Measurements from ENCODE around the gene DSCAM. TPM values are rescaled to one million over a fixed set of nuclear protein-coding genes. Genes with fewer than 3 reads are reported as not detected.

Gene DSCAM
- total and polyA plus RNA-seq, 10 donors: 0.02 to 2.7 (median 2.0) TPM

DNA sequence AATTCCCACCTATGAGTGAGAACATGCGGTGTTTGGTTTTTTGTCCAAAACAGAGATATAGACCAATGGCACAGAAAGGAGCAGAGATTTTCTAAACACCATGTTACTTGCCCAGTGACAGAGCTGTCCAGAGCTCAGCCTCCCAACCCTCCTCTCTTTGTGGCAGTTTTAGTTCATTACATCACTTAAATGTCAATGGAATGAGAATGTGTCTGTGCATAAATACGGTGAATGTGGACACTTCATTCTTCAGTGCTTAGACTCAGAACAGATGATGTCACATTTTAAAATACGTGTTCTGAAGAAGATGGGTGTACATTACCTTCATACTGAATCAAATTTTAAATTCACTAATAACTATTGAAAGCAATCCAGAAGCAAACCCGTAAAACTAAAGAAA is 374.9 kb downstream of the DSCAM start:
- WGBS, 5 donors: 56 to 71% (median 66%) methylated on average over 4 of the region's 4 CpGs
- H3K27ac ChIP-seq: no peak overlapping the region
- no peaks in the 10 kb centered on the region for H3K36me3 ChIP-seq
- TF ChIP-seq, protein P1, sequence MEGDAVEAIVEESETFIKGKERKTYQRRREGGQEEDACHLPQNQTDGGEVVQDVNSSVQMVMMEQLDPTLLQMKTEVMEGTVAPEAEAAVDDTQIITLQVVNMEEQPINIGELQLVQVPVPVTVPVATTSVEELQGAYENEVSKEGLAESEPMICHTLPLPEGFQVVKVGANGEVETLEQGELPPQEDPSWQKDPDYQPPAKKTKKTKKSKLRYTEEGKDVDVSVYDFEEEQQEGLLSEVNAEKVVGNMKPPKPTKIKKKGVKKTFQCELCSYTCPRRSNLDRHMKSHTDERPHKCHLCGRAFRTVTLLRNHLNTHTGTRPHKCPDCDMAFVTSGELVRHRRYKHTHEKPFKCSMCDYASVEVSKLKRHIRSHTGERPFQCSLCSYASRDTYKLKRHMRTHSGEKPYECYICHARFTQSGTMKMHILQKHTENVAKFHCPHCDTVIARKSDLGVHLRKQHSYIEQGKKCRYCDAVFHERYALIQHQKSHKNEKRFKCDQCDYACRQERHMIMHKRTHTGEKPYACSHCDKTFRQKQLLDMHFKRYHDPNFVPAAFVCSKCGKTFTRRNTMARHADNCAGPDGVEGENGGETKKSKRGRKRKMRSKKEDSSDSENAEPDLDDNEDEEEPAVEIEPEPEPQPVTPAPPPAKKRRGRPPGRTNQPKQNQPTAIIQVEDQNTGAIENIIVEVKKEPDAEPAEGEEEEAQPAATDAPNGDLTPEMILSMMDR (IDR thresholded peaks at IDR 0.05 in 8 of 11, conservative IDR thresholded peaks at IDR 0.05 in 3 of 11): no peak
- no peak for TF ChIP-seq POLR2A (IDR thresholded peaks at IDR 0.05)
- TF ChIP-seq POLR2AphosphoS5 (IDR thresholded peaks at IDR 0.05): no peak
- H3K4me1 ChIP-seq: no peaks in the 10 kb centered on the region
- intact Hi-C loops (cut with DNase I; ENCODE audit: low total_unique reads): no loop called here
- peaks cover 0 to 3% (median 0%) of the 10 kb centered on the region in 7 donors for H3K27me3 ChIP-seq (replicated peaks in 1 of 7)
- H3K9me3 ChIP-seq: no peaks in the 10 kb centered on the region
- H3K4me3 ChIP-seq: no peak overlapping the region
- no peak for DNase-seq

GRCh38 chr21:40471103-40471502 is 375.9 kb downstream of the DSCAM start:
- no peak for DNase-seq
- 11 to 32% (median 12%) methylated on average over 2 of the region's 2 CpGs for WGBS, 5 donors

GRCh38 chr21:40466893-40467483 is 380.0 kb downstream of the DSCAM start:
- Histone ChIP-seq H3K4me1 (no peaks in the 10 kb centered on the region), H3K9me3 (no peaks in the 10 kb centered on the region), H3K4me3 (no peak overlapping the region), H3K27me3 (replicated peaks in 1 of 7) (peaks cover 0 to 3% (median 0%) of the 10 kb centered on the region in 7 donors), H3K27ac (no peak overlapping the region), H3K36me3 (no peaks in the 10 kb centered on the region)
- intact Hi-C loops (cut with DNase I; ENCODE audit: low total_unique reads): no loop called here
- no peak for DNase-seq
- 78 to 97% (median 92%) methylated on average over 1 of the region's 1 CpG for WGBS, 5 donors
- TF ChIP-seq, protein P1 (IDR thresholded peaks at IDR 0.05 in 8 of 11, conservative IDR thresholded peaks at IDR 0.05 in 3 of 11): peak in 4 of 11 experiments; percentile 6 to 30 (median 20)
- TF ChIP-seq POLR2A (IDR thresholded peaks at IDR 0.05) (no peak), POLR2AphosphoS5 (IDR thresholded peaks at IDR 0.05) (no peak)

More at GRCh38 chr21:40471103-40471502, 375.9 kb downstream of the DSCAM start:
- intact Hi-C loops (cut with DNase I; ENCODE audit: low total_unique reads): no loop called here
- Histone ChIP-seq H3K9me3 (no peaks in the 10 kb centered on the region), H3K27me3 (replicated peaks in 1 of 7) (peaks cover 0 to 3% (median 0%) of the 10 kb centered on the region in 7 donors), H3K4me3 (no peak overlapping the region), H3K27ac (no peak overlapping the region), H3K4me1 (no peaks in the 10 kb centered on the region), H3K36me3 (no peaks in the 10 kb centered on the region)
- TF ChIP-seq POLR2AphosphoS5 (IDR thresholded peaks at IDR 0.05): no peak
- TF ChIP-seq, protein P1 (IDR thresholded peaks at IDR 0.05 in 8 of 11, conservative IDR thresholded peaks at IDR 0.05 in 3 of 11): no peak

- intact Hi-C loops (cut with DNase I; ENCODE audit: low total_unique reads): no loop called here
- H3K27ac ChIP-seq: no peak overlapping the region
- WGBS, 5 donors: 92 to 98% (median 96%) methylated on average over 7 of the region's 7 CpGs
- no peak for DNase-seq
- H3K27me3 ChIP-seq (replicated peaks in 1 of 7): peaks cover 0 to 3% (median 0%) of the 10 kb centered on the region in 7 donors
- H3K4me3 ChIP-seq: no peak overlapping the region
- no peaks in the 10 kb centered on the region for H3K36me3 ChIP-seq
- TF ChIP-seq, protein P1 (IDR thresholded peaks at IDR 0.05 in 8 of 11, conservative IDR thresholded peaks at IDR 0.05 in 3 of 11): no peak
- TF ChIP-seq POLR2A (IDR thresholded peaks at IDR 0.05) (no peak), POLR2AphosphoS5 (IDR thresholded peaks at IDR 0.05) (no peak)
- no peaks in the 10 kb centered on the region for H3K9me3 ChIP-seq
- no peaks in the 10 kb centered on the region for H3K4me1 ChIP-seq
These were observed 381.6 kb downstream of the DSCAM start for GRCh38 chr21:40465382-40465781.

All from spleen (tissue), 11 donors.